Measurements from ENCODE around the gene CATSPERB.
"Not testable (repeated sequence)": the region's sequence is repeated elsewhere in the genome, so short reads cannot be mapped to it uniquely, and the experiment has no call there.

The CATSPERB gene, protein sequence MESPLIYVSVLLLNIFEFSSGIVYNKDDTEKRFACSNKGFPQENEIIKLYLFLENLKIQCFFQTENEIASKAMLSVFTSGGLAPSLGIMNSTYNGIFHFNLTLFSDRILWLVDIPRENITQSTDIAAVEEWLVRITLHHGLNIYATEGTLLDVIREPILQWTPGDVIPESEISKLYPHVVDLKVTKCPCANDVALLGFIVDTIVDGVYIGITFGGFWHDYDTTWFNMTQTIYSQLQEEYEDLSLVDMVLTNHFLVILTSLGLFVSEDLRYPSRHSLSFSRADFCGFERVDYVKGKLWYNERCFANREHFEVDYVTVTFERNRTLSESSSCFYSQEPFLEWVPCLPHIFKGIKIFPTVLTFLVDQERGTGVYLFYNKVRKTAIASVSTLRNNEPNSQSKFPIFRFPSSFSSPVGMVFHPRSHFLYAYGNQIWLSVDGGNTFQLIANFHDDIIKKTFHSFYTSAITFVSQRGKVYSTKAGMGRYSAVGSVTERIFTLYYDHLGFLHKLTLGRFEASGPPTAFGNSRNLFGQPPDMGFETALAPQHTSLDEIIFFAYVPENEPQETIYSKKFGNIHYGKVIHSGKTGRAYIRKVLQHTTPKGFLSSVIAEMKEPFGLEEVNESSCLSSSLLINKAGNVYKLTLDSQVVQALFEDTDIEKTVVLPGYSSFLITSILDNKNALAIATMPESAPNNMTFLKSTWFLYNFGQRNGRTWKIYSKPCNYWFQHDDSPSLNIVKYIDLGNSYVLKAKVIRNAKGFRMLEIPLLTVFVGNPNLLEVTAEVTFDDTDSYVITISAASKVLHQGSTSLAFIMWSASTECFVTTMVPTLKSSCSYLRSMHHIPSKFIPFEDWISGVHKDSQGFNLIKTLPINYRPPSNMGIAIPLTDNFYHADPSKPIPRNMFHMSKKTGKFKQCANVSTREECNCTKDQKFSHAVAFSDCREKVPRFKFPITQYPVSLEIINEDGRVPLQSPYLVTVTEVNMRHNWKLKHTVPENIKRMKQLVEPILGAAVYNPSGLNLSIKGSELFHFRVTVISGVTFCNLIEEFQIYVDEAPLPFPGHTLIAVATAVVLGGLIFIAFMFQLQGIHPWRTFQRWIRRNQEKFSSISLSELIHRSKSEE

DNA sequence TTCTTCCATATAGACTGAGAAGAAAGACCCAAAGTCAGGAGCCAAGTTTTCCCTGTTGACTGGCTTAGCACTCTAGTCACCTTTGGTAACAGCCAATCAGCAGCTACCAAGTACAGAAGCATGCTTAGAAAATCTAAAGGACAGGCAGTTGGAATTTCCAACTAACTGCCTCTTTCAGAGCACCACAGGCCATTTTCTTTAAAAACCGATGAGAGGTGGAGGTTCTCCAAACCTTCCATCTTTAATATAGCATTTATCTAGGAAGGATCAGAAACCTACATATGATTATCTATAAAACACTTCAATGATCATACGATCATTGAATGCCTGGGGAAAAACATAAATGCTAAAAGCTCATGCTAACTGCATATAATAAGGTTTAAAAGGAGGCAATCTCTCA lies at the start of gene CATSPERB:
TSS of gene CATSPERB (minus strand) at position 101 of the 400 bp plus-strand sequence. CDS start 2,607 bp downstream, outside the sequence.
- ATAC-seq (no peak), DNase-seq (no peak)

DNA sequence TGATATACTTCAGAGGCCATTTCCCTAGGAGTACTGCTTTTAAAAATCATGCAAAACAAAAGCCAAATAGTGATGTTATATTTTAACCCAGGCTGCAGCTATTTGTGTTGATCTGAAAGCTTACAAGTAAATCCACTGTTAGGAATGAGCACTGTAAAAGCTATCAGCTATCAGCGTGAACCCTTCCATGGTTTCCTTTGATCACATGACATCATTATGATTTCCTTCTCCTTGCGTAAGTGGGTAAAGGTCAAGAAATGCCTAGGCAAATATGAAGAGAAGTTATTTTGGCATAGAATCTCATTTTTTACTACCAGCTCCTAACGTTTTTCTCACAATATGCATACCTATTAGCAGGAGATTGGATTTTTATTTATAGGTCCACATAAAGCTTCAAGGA lies 48.6 kb upstream of the CATSPERB start:
- ATAC-seq, result no peak

DNA sequence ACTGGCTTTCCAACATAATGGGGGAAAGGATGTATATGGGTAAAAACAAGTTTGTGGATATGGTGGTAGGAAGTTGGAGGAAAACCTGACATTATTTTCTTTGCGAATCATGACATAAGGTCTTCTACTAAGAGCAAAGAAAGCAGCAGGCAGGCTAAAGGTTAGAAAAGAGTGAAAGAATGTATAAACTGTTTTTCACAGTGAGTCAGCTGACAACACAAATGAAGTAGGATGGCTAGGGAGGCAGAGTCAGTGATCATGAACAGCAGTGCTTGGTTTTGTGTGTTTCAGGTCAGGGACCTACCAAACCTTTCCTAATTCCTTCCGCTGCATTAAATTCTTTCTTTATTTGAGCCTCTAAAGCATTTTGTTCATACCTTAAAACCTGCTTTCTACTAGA lies 46.3 kb upstream of the CATSPERB start:
- no peak for DNase-seq
- ATAC-seq, result no peak

More for the DNA sequence above, 48.6 kb upstream of the CATSPERB start:
- no peak for DNase-seq

DNA sequence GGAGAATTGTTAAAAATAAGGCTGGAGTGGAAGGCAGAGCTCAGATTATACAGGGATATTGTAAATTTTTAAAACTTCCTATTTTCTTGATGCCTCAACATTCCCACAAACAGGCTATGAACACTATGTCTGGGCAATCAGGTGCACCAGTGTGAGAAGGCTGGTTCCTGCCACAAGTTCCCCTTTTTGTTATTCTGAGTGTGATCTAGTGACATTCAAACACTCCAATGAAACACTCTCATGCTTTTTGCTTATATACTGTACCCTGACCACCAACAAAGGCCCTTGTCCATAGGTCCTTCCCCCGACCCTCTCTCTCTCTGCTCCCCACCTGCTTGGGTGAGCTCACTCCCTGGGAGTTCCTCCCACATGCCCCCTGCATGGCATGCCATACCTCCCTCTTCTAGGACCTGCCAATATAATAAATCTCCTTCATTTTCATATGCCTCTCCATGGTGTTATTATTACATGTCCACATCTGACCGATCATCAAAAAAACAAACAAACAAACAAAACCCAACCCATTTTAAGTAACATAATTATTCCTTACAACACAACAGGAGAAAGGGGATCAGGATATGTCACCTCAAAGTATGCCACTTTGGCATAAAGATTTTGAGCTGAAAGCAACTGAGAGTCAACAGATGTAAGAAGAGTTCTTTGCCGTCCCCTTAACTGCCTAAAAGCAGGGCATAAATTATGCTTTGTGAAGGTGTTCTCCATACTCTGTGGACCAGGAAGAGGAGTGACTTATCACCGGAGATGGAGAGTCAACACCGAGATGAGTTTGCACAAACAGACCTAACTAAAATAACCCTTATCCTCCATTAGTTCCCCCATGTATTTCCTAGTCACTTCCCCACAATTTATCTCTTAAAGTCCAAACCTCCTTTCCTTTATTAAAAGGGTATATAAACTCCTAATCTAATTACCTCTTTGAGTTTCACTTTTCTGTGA lies 42.5 kb upstream of the CATSPERB start:
- DNase-seq, result no peak
- ATAC-seq, result no peak

DNA sequence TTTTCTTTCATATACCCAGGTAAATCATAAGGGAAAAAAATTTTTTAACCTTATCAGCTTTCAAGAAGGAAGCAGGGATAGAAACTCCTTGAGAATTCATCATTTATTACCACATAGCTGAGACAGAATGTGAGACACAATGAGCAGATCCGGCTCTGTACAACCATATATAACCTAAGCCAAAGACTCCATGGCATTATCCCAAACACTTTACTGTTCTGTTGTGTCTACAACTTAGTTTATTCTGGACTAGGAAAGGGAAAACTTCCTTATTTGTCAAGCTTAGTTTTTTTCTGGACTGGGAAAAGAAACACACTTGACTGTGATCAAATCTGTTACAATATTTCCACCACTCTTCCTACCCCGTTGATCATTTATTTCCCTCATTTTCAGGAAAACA lies 38.3 kb upstream of the CATSPERB start:
- no peak for DNase-seq
- no peak for ATAC-seq

DNA sequence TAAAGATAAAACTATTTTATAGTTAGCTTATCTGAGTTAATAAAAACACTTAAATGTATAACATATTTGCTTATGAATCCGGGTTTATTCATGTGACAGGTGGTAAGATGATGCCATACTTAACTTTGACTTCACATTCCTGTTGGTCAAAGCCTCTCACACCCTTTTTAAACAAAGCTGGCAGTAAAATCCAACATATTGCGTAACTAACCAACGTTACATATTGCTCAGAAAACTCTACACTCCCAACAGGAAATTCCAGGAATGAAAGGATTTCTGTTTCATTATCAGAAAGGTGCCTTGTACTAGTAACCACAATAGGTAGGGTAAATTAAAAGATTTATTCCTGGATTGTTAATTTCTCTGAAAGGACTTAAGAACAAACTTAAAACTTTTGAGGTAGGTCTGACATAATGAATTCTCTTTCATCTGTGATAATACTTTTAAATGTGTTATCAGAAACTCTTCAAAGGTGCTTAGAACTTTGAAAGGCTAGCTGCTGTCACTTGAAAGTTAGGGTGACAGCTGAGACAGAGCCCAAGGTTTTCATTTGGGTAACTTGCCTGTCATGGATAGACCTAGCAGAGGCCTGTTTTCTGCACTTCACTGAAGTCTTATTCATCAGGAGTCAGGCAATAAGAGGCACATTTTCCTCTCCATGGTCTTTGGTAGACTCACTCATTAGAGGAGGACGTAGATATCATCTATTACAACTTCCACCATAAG lies 23.8 kb upstream of the CATSPERB start:
- ATAC-seq (no peak), DNase-seq (no peak)

DNA sequence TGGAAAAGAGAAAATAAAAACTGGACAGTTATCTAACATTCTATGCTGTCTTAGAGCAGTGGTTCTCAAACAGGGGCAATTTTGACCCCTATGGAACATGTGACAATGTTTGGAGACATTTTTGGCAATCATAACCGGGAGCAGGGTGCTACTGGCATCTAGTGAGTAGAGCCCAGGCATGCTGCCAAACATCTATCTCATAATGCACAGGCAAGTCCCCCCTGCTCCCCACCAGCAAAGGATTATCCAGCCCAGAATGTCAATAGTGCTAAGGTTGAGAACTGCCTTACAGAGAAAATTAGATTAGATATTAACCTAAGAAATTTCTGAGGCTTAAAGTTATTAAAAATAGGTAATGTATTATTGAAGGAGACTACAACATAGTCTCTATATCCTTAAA lies 22.9 kb upstream of the CATSPERB start:
- DNase-seq (no peak), ATAC-seq (no peak)

DNA sequence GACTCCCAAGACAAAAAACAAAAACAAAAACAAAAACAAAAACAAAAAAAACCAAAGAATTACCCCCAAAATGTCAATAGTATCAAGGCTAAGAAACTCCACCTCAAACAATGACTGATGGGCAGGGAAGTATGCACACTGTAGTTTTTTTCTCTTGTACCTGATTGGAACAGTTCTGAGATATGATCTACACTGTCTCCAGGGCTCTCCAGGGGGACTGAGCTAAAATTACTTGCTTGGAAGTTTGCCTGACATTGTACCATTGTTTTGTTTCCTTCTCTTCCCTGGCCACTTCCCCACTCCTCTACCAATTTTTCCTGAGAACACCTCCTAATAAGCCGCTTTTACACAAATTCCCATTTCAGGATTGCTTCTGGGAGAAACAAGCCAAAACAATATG lies 22.3 kb upstream of the CATSPERB start:
- DNase-seq (no peak), ATAC-seq (no peak)

DNA sequence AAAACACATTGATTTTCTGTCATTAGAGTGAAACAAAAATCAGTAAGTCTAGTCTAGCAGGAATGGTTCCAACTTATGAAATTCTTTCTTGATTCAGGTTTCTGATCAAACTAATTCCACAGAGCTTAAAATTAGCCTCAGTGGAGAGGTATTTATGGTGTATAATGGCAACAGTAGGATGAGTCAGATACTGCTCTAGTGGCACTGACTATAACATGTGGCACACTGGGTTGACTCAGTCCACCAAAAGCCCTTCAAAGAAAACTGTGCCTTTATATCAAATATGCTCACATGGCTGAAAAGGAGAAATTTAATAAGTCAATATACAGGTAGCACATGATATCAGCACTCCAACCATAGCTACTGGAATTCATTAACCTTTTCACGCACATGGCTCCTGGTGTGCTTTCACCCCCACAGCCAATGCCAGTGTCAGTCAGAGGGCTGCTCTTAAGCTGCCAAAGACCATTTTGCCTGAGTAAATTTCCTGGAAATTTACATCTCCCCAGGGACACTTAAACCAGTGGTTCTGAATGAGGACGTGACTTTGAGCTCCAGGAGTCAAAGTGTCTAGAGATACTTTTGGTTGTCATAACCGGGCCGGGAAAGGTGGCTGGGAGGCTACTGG lies 21.7 kb upstream of the CATSPERB start:
- ATAC-seq, result no peak
- no peak for DNase-seq

DNA sequence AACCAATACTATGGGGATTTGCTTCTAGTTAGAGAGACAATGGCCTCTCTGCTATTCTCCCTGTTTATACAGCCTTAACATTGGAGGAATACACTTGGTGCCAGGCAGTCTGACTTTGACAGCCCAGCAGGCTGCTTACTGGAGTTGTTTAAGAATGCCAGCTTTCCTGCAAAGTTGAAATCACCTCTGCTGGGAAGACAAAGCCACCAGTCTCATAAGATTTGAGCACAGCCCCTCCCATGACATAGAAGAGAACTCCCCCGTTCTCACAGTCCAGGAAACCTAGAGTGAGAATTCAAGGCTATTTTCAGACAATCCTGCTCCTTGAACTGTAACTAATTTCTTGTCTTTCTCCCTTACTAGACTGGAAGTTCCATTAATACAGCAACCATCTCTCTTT lies 21.1 kb upstream of the CATSPERB start:
- ATAC-seq (no peak), DNase-seq (no peak)

DNA sequence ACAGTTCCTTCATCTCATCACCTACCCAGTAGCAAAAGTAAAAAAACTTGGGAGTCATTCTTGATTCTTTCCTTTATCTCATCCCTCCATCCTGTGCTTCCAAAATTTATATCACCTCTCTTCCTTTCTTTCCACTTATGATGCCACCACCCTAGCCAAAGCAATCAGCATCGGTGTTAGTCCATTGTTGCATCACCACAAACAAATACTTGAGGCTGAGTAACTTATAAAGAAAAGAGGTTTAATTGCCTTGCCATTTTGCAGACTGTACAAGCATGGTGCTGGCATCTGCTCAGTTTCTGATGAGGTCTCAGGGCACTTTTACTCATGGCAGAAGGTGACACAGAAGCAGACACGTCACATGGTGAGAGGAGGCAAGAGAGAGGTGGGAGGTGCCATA lies 19.8 kb upstream of the CATSPERB start:
- no peak for ATAC-seq

DNA sequence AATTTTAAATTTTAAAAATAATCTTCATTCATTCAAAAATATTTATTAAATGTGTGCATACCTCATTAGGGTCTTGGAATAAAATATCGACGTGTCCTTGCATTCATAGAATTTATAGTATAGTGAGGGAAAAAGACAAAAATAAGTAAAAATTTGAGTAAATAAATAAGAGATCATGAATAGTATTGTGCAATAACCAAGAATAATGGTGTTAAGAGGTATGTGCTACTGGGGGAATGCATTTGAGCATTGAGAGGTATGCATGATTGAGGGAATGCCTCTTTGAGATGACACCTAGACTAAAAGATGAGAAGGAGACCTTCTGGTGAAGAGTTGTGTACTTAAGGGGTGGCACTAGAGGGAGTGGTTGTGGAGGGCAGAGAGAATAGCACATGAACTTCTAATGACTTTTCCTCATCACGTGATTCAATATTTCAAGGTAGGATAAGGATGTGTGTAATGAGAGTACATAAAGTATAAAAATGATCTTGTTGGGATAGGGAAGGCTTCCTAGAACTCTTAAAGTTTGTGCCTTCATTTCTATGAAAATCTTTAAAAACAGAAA lies 18.8 kb upstream of the CATSPERB start:
- DNase-seq (no peak), ATAC-seq (no peak)

More for the DNA sequence above, 19.8 kb upstream of the CATSPERB start:
- DNase-seq, result no peak

DNA sequence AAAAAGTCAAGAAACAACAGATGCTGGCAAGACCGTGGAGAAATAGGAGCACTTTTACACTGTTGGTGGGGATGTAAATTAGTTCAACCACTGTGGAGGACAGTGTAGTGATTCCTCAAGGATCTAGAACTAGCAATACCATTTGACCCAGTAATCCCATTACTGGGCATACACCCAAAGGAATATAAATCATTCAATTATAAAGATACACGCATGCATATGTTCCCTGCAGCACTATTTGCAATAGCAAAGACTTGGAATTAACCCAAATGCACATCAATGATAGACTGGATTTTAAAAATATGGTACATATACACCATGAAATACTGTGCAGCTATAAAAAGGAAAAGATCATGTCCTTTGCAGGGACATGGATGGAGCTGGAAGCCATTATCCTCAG lies 18.0 kb upstream of the CATSPERB start:
- ATAC-seq, result no peak

DNA sequence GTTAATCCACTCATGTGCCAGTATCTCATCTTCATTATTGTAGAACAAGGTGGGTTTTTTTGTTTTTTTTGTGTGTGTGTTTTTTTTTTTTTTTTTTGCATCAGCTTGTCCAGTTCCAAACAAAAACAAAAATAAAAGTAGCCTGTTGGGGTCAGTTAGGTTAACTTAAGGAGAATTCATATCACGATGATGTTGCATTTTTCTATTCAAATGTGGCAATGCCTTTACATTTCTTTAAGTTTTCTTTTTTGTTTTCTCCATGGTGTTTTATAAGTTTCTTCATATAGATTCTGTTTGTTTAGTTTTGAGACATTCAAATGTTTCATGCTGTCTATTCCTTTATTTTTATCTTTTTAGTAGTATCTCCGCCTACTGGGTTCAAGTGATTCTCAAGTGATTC lies 16.2 kb upstream of the CATSPERB start:
- ATAC-seq, result no peak

More for the DNA sequence above, 18.0 kb upstream of the CATSPERB start:
- DNase-seq, result no peak

DNA sequence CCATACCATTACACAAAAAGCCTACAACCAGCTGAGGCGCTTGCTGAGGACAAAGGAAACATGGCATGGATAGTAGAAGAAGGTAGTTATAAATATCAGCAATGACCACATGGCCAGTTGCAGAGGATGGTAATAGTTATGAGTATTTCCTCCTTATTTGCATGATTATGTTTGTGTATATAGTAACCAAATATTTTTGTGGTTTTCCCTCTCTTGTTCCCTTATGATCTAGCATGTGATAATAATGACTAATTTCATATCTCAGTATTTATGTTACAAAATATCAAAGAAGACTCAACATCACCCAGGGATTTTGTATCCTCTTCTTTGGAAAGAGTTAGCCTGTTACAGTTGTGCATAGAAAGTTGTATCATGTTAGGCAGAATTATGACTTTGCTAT lies 13.5 kb upstream of the CATSPERB start:
- DNase-seq (no peak), ATAC-seq (no peak)

More for the DNA sequence above, 16.2 kb upstream of the CATSPERB start:
- DNase-seq, result no peak

DNA sequence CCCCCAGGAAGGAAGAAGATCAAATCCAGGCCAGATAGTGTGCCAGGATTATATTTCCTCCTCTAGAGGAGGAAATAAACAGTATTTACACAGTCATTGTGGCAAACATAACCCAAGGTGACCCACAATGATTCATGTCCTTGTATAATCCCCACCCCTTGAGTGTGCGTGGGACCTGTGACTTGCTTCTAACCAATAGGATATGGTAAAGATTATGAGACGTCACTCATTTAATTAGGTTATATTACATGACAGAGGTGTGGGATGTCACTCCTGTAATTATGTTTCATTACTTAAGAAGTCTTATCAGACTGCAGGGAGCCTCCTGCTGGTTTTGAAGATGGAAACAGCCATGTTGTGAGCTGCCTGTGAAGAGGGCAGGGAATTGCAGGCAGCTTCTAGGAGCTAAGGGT lies 12.2 kb upstream of the CATSPERB start:
- ATAC-seq (peak; percentile 43), DNase-seq (no peak)

DNA sequence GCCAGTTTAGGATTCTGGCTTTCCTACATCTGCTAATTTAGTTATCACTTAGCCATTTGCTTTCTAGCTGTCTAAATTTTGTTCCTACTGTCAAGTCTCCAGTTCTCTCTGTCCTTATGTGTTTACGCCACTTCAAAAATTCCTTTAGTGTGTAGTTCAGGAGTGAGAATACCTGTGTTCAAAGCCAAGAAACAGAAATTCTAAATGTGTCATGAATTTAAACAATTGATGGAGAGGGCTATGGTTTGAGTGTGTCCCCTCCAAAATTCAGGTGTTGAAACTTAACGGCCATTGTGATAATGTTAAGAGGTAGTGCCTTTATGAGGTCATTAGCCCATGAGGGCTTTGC lies 11.4 kb upstream of the CATSPERB start:
- ATAC-seq, result no peak

DNA sequence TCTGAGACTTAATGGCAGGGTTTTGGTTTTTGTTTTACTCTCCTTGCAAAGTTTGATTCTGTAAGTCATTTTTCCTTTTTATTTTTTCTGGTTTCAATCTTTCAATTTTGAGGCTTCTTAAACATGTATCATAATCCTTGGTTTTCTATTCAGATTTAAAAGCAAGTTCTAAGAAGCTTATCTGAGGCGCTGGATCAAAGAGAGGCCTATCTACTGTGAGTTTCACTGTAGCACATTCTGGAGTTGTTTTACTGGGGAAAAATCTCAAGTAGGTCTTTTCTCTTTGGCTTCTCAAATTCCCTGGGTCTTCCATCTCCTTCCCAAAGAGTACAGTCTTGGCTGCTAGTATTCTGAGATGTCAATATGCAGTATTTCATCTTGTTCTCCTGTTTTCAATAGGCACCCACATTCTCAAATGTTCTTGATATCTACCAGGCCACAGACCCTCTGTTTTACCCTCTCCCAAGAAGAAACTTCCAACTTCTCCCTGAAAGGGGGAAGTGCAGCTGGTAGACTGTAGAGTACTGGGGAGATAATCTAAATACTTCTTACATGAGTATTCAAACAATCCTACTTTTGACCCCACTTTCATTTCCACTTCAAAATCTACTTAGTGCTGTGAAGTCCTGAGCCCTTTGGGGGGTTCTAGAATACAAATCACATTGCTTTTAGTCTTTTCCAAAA lies 10.9 kb upstream of the CATSPERB start:
- DNase-seq, result no peak
- ATAC-seq, result no peak

More for the DNA sequence above, 11.4 kb upstream of the CATSPERB start:
- no peak for DNase-seq

DNA sequence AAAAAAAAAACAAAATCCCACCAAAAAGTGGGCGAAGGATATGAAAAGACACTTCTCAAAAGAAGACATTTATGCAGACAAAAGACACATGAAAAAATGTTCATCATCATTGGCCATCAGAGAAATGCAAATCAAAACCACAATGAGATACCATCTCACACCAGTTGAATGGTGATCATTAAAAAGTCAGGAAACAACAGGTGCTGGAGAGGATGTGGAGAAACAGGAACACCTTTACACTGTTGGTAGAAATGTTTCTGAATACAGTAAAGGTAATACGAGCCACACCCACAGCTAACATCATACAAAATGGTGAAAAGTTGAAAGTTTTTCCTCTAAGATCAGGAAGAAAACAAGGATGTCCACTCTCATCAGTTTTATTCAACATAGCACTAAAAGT lies 8.0 kb upstream of the CATSPERB start:
- not testable (repeated sequence) for DNase-seq, ATAC-seq
